IPS-15b (cell line): ENCODE data around the gene ZGLP1.

Experiments used
- H3K27me3 ChIP-seq: one replicate; pipeline ENCODE4 v1.6.1; 2013; ENCODE audit warnings: low read length; ENCODE audit not compliant: control insufficient read depth, insufficient read depth
- H3K36me3 ChIP-seq: one replicate; pipeline ENCODE4 v1.6.1; 2013; ENCODE audit warnings: low read length; ENCODE audit not compliant: control insufficient read depth, insufficient read depth
- H3K4me1 ChIP-seq: one replicate; pipeline ENCODE4 v1.6.1; 2013; ENCODE audit warnings: mild to moderate bottlenecking, low read length; ENCODE audit not compliant: control insufficient read depth, insufficient read depth
- H3K4me3 ChIP-seq: one replicate; pipeline ENCODE4 v1.5.1; 2013; ENCODE audit warnings: low read depth, low read length
- H3K9ac ChIP-seq: one replicate; pipeline ENCODE4 v1.6.1; 2013; ENCODE audit warnings: low read depth, mild to moderate bottlenecking, low read length
- H3K9me3 ChIP-seq: one replicate; pipeline ENCODE4 v1.6.1; 2013; ENCODE audit warnings: mild to moderate bottlenecking, low read length; ENCODE audit not compliant: control insufficient read depth, insufficient read depth

ZGLP1 gene

GRCh38 chr19:10335352-10335985, 25.9 kb upstream of the ZGLP1 start:
- Histone ChIP-seq H3K36me3 (peaks cover under 1% of the 10 kb centered on the region), H3K9ac (no peak overlapping the region), H3K27me3 (peaks cover 6% of the 10 kb centered on the region), H3K9me3 (no peaks in the 10 kb centered on the region), H3K4me3 (peak overlapping the region; percentile 92), H3K4me1 (peaks cover 7% of the 10 kb centered on the region)

DNA sequence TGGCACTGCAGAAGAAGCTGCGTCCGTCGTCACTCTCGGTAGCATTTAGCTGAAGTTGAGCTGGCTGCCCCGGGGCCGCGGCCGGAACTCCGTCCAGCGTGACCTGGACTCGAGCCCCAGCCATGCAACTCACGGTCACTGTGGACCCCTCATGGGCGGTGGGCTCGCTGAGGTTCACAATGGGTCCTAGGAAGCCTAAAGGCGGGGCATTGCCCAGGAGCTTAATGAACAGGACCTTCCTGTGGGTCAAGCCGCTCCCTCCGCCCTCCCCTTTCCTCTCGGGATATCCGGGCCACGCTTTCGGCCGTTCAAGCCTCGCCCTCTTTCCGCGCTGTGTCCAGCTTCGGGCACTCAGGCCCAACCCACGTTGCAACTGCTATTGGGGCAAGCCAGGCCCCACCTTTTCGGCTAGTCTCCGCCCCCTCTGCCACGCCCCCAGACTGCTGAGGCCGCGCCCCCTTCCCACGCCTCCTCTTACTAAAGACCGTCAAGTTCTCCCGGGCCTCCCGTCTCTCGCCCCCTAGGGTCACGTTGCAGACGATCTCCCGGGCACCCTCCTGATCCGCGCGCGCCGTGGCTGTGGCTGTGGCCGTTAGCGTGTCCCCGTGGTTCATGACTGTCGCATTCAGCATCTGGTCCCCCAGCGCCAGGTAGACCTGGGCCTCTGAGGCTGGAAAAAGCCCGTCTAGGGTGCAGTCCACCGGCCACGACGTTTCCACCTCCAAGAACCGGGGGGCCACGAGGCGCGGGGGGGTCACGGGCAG, 25.2 kb upstream of the ZGLP1 start:
- Histone ChIP-seq H3K9me3 (no peaks in the 10 kb centered on the region), H3K36me3 (peaks cover 8% of the 10 kb centered on the region), H3K4me3 (peak overlapping the region; percentile 92), H3K4me1 (peaks cover 7% of the 10 kb centered on the region), H3K27me3 (peaks cover 6% of the 10 kb centered on the region), H3K9ac (no peak overlapping the region)

DNA sequence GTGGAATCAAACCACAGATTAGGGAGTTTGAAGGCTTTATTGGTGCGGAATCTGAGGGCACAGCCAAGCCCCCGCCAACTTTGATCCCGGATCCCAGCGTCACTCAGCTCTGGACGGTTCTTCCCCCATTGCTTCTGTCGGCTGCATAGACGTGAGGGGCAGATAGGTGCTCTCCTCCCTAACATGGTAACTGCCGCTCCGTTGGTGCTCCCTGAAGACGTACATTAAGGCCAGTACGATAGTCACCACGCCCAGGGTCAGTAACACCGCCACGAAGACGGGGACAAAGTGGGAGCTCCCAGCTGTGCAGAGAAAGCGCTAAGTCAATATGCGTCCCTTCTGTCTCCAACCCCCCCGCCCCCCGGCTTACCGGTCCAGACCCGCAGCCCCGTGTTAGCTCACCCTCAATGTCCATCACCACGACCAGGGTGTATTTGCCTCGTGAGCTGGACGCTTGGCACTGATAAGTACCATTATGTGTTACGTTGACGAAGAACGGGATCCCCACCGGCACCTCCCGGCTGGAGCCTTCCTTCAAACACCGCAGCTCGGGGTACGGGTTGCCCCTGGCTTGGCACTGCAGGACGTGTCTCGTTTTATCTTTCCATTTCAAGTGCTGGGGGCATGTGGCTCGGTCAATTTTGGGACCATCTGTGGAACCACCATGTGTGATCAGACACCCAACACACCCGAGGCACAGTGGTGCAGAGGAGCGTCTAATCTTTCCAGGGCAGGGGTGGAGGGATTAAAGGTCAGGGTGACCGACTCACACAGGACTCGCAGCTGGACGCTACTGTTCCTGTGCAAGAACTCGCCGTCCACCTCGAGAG, 24.4 kb upstream of the ZGLP1 start:
- Histone ChIP-seq H3K4me1 (peaks cover 3% of the 10 kb centered on the region), H3K36me3 (peaks cover 16% of the 10 kb centered on the region), H3K9me3 (no peaks in the 10 kb centered on the region), H3K27me3 (peaks cover 6% of the 10 kb centered on the region), H3K4me3 (peak overlapping the region; percentile 92), H3K9ac (peak overlapping the region; percentile 9)

GRCh38 chr19:10332965-10333757, 23.5 kb upstream of the ZGLP1 start, which contains the start of gene RAVER1:
TSS of gene RAVER1 (minus strand) at chr19:10333529. CDS start at chr19:10333507, 22 bp downstream.
- no peaks in the 10 kb centered on the region for H3K9me3 ChIP-seq
- H3K36me3 ChIP-seq, result peaks cover 24% of the 10 kb centered on the region

GRCh38 chr19:10332158-10332964, 22.7 kb upstream of the ZGLP1 start:
- no peaks in the 10 kb centered on the region for H3K9me3 ChIP-seq
- peaks cover 3% of the 10 kb centered on the region for H3K4me1 ChIP-seq
- peaks cover 6% of the 10 kb centered on the region for H3K27me3 ChIP-seq
- peak overlapping the region; percentile 1 for H3K9ac ChIP-seq
- H3K36me3 ChIP-seq, result peaks cover 31% of the 10 kb centered on the region
- H3K4me3 ChIP-seq, result peak overlapping the region; percentile 92

More at GRCh38 chr19:10332965-10333757, 23.5 kb upstream of the ZGLP1 start, which contains the start of gene RAVER1:
- peaks cover 3% of the 10 kb centered on the region for H3K4me1 ChIP-seq
- peak within 1 kb of the TSS; percentile 49 for H3K9ac ChIP-seq
- H3K4me3 ChIP-seq, result peak within 1 kb of the TSS; percentile 92
- peaks cover 6% of the 10 kb centered on the region for H3K27me3 ChIP-seq

DNA sequence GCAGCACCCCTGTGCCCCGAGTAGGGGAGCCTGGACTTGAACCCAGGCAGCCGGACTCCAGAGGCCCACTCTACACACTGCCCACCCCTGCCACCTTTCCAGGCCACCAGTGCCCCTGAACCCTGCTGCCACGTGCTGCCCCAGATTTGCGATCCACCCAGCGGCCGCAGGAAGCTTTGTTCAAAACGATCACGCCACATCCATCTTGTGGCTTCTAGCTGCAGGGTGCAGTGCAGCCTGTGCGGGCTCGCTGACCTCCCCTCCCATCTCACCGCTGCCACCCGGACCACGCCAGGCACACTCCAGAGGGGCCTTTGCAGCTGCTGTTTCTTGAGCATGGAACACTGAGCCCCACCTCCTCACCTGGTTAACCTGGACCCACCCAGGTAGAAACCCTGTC, 19.9 kb upstream of the ZGLP1 start:
- Histone ChIP-seq H3K4me1 (peaks cover 3% of the 10 kb centered on the region), H3K4me3 (no peak overlapping the region), H3K9ac (no peak overlapping the region), H3K36me3 (peaks cover 33% of the 10 kb centered on the region), H3K9me3 (no peaks in the 10 kb centered on the region), H3K27me3 (peaks cover 5% of the 10 kb centered on the region)

DNA sequence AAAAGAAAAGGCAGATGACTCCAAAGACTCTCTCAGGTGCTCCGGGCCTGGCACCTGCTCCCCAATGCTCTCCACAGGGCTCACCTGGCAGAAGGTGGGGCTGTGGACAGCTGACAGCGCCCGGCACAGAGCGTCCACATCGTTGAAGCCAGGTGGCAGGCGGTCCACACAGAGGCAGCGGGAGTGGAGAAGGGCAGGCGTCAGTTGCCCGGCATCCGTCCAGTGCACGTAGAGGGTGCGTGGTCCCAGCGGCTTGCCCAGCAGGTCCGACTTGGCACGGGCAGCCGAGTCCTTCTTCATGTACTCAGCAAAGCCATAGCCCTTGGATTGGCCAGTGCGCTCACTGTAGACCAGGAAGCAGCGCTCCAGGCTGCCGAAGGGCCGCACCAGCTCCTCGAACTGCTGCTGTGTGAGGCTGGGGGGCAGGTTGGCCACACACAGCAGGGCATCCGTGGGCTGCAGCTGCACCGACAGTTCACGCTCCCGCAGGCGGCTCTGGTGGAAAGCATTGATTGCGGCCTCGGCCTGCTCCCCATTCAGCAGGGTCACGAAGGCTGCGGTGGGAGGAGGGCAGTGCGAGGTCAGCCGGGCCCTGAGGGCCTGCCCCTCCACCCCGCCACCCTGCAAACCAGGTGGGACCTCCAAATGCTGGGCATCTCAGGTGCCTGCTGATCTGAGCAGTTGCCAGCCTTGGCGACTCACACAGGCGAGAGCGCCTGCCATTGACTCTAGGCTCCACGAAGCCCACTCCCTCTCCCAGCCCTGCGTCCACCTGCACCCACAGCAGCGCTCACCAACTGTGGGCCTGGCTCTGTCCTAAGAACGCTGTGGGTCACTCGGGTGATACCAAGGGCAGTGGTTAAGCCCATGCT, 19.2 kb upstream of the ZGLP1 start:
- no peak overlapping the region for H3K4me3 ChIP-seq
- H3K36me3 ChIP-seq, result peaks cover 40% of the 10 kb centered on the region
- no peaks in the 10 kb centered on the region for H3K27me3 ChIP-seq
- no peak overlapping the region for H3K9ac ChIP-seq
- no peaks in the 10 kb centered on the region for H3K9me3 ChIP-seq
- H3K4me1 ChIP-seq, result peaks cover 3% of the 10 kb centered on the region

DNA sequence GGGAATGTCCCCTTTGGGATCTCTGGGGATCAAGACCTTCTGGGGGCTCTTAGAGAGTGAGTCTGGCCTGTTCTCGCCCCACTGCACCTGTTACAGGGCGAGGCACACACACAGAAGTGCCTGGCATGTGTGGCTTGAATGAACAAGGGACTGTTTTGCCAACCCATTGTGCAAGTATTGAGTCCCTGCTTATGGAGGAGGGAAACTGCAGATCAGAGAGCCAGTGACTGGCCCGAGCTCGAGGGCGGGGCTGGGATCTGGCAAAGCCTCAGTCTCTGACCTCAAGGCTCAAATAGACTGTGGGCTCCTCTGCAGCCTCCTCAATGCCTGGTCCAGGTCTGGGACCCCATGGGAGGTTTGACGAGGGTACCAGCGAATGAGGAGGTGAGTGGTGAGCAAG, 18.2 kb upstream of the ZGLP1 start:
- Histone ChIP-seq H3K36me3 (peaks cover 50% of the 10 kb centered on the region), H3K27me3 (no peaks in the 10 kb centered on the region), H3K4me3 (no peak overlapping the region), H3K9ac (no peak overlapping the region), H3K4me1 (peaks cover 3% of the 10 kb centered on the region), H3K9me3 (no peaks in the 10 kb centered on the region)

GRCh38 chr19:10325732-10326131, 16.1 kb upstream of the ZGLP1 start:
- Histone ChIP-seq H3K9me3 (no peaks in the 10 kb centered on the region), H3K36me3 (peaks cover 70% of the 10 kb centered on the region), H3K9ac (no peak overlapping the region), H3K27me3 (no peaks in the 10 kb centered on the region), H3K4me1 (no peaks in the 10 kb centered on the region), H3K4me3 (no peak overlapping the region)
